Activated CD4-positive, alpha-beta T cell treated with anti-CD3 and anti-CD28 coated beads for 48 hours (primary cell): ENCODE measurements around the gene RRP12.
A peak's percentile ranks its signal among the peaks of the same experiment; 100 is the strongest.
"Not testable (repeated sequence)": the region's sequence is repeated elsewhere in the genome, so short reads cannot be mapped to it uniquely, and the experiment has no call there.

Experiments
- DNase-seq: peaks from one replicate; pipeline ENCODE4 v3.0.0-alpha.2; 2020

The RRP12 gene, protein sequence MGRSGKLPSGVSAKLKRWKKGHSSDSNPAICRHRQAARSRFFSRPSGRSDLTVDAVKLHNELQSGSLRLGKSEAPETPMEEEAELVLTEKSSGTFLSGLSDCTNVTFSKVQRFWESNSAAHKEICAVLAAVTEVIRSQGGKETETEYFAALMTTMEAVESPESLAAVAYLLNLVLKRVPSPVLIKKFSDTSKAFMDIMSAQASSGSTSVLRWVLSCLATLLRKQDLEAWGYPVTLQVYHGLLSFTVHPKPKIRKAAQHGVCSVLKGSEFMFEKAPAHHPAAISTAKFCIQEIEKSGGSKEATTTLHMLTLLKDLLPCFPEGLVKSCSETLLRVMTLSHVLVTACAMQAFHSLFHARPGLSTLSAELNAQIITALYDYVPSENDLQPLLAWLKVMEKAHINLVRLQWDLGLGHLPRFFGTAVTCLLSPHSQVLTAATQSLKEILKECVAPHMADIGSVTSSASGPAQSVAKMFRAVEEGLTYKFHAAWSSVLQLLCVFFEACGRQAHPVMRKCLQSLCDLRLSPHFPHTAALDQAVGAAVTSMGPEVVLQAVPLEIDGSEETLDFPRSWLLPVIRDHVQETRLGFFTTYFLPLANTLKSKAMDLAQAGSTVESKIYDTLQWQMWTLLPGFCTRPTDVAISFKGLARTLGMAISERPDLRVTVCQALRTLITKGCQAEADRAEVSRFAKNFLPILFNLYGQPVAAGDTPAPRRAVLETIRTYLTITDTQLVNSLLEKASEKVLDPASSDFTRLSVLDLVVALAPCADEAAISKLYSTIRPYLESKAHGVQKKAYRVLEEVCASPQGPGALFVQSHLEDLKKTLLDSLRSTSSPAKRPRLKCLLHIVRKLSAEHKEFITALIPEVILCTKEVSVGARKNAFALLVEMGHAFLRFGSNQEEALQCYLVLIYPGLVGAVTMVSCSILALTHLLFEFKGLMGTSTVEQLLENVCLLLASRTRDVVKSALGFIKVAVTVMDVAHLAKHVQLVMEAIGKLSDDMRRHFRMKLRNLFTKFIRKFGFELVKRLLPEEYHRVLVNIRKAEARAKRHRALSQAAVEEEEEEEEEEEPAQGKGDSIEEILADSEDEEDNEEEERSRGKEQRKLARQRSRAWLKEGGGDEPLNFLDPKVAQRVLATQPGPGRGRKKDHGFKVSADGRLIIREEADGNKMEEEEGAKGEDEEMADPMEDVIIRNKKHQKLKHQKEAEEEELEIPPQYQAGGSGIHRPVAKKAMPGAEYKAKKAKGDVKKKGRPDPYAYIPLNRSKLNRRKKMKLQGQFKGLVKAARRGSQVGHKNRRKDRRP (N-terminal part only)

DNA sequence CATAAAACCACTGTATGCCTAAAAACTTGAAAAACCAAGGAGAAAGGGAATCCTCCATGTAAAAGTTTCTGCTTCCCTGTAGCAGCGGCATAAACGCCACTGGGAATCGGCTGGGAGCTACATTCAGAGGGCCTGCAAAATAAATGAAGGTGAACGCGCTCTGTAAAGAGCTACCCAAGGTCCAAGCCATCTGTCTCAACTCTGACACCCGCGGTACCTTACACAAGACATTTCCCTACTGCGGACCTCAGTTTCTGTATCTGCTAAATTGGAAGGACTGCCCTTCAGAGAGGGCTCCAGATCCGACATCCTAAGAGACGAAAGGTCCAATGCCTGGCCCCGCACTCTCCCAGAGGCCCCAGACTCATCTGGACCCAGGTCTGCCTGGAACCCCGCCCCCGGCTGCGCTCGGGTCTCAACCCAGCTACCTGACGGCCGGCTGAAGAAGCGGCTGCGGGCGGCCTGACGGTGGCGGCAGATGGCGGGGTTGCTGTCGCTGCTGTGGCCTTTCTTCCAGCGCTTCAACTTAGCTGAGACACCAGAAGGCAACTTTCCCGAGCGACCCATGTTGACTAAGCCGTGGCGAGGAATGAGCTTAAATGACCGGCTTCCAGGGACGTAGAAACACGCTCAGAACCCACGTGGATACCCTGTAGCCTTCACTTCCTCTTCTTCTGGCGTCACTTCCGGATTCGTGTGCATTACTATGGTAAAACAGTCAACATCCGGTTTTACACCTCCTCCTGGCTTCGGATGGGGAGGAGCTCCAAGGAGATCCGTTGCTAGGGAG is at the start of gene RRP12:
RRP12 (minus strand) TSS at position 676 of the 790 bp plus-strand sequence; CDS start at position 567, 109 bp downstream.
- DNase-seq, result peak; percentile 86

DNA sequence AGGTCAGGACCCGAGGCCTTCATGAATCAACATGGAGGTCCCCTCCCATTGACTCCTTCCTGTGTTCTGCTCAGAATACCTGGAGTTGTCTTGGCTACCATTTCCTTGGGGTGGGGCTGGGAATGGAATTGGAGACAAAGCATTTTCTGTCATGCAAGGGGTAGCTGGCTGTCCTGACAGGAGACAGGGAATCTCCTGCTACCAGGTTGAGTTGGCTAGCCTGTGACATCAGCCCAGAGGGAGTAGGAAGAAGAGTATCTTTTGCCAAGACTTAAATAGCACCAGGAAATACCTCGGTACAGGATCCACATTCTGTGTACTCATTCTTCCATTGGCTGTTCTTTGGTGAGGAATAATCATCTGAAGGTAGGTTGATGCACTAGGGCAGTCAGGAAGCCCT is 49.7 kb upstream of the RRP12 start:
- DNase-seq, result no peak

DNA sequence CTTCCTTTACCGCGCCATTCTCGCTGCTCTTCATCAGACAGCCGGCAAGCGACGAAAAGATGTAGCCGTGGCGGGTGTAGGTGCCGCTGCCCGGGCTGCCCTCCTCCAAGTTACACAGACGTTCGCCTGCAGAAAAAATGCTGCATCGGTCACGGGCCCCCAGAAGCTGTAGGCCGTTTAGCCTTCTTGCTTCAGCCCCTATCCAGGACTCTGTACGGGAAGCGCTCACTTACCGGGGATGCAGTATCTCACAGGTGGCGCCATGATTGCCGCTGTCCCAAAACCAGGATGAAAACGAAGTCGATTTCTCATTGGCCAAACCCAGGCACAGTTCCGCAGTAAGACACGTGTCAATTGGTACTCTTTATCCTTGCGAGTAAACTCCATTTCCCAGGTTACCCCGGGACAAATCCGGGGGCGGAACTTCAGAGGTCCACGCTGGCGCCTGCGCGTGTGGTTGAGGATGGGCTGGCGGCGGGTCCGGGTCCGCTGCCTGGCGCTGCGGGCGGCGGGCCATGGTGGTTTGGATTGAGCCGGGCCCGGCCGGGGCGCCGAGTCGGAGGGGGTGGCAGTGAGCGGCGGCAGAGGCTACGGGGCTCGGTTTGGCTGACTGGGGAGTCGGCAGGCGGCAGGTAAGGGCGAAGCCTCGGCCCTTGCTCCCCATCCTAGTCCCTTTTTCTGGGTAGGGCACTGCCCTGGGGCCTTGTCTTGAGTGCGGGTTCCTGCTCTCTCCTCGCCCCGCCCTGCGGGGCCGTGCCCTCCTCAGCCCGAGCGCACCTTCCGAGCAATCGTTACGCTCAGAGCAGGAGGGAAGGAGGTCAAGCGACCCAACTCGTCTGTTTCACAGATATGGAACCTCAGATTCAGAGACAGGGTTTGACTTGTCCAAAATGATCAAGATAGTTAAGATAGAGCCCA is 44.8 kb upstream of the RRP12 start, which contains the start of the genes EXOSC1 and ZDHHC16:
EXOSC1 (minus strand) TSS at position 285 of the 918 bp plus-strand sequence; CDS start at position 264, 21 bp downstream.
ZDHHC16 (plus strand) TSS at position 454 of the 918 bp plus-strand sequence. CDS start 5,501 bp downstream, outside the sequence.
- peak; percentile 95 for DNase-seq

DNA sequence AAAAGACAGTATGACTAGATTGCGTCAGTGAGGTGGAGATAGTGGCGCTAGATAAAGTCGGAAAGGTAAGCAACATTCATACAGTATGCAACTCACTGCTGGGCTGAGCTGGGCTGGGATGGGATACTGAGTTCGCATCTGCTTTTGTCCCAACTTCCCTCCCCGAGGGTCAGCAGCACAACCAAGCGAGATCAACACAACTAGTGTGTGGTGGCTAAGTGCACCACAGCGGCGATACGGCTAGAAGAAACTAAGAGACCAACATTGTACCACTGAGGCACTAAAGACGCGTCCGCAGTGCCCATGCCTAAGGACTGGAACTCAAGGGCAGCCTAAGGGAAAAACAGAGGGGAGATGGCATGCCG is 44.2 kb upstream of the RRP12 start:
- no peak for DNase-seq

DNA sequence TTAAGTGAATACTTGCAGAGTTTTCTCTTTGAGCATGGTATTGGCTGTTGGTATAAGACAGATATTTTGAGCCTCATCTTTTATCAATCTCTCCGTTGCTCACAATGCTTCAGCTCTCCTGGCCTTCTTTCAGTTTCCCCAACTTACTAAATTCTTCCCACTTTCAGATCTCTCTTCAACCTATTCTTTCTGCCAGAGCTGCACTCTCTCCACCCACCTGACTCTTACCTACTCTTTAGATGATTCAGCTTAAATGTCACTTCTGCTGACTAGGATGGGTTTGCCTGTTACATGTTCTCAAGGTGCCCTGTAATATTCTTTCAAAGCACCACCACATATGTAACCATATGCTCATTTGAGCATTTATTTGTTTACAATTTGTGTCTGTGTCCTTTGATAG is 43.1 kb upstream of the RRP12 start:
- DNase-seq, result no peak

DNA sequence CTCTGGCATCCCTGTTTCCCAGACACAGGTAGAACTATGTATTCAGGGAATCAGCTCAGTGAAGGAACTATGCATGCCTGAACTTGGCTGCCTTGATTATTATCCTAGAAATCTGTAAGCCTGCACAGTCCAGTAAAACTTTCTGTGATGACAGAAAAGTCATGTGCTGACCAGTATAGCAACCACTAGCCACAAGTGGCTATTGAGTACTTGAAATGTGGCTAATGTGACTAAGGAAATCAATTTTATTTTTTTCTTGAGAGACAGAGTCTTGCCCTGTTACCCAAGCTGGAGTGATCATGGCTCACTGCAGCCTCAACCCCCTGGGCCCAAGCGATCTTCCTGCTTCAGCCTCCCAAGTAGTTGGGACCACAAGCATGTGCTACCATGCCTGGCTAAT is 41.1 kb upstream of the RRP12 start:
- DNase-seq, result no peak

DNA sequence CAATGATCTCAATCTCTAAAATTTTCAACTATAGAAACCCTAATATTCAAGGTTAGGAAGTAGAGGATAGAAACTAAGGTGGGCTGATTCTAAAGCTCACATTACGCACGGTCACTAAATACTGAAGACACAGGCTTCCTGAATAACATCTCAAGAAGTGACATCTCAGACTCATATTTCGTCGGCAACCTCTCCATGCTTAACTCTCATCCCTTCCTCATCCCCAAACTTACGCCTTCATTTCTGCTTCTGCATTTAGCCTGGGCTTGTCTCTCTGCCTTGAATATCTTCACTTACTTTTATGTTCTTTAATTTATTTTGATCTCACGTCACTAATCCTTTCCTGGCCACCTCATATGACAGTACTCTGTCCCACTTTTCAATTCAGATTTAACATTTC is 34.1 kb upstream of the RRP12 start:
- no peak for DNase-seq

DNA sequence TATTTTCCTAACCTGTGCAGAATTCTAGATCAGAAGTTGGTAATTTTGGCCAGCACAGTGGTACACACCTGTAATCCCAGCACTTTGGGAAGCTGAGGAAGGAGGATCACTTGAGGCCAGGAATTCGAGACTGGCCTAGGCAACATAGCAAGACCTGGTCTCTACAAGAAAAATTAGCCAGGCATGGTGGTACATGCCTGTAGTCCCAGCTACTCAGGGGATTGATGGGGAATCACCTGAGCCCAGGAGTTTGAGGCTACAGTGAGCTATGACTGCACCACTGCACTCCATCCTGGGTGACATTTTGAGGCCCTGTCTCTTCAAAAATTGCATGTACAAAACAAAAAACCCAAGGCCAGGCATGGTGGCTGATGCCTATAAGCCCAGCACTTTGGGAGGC is 33.4 kb upstream of the RRP12 start:
- DNase-seq, result no peak

DNA sequence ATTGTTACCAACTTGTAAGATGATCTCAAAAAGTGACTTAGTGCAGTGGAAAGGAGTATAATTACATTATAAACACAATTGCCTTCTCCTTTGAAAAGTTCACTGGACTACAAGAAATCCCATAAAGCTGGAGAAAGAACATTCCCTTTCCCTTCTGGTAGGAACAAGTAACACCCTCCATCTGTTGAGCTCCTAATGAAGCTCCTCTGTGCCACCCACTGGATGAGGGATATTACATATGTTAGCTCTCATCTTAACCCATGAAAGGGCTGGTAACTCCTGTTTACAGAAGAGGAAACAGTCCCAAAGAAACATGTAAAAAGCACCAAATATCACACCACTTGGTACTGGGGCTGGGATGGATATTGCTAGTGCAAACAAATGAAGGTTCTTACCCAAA is 32.9 kb upstream of the RRP12 start:
- DNase-seq, result no peak

DNA sequence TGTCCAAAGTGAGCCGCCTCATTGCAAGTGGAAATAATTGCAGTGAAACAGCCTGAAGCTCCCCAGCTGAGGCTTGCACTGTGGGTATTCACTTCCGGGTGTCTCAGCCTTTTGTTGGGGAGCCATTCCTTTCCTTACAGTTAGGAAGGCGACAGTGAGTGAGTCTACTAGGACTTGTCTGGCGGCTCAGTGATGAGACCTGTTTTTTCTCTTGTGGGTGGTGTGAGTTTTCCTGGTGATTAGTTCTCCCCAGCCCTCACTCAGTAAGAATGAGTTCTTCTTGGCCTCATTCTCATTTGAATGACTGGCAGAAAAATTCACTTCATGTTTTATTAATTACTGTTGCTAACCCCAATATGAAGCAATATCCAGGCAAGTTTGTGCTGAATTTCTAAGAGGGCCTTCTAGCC is 27.4 kb upstream of the RRP12 start:
- DNase-seq, result peak; percentile 54

DNA sequence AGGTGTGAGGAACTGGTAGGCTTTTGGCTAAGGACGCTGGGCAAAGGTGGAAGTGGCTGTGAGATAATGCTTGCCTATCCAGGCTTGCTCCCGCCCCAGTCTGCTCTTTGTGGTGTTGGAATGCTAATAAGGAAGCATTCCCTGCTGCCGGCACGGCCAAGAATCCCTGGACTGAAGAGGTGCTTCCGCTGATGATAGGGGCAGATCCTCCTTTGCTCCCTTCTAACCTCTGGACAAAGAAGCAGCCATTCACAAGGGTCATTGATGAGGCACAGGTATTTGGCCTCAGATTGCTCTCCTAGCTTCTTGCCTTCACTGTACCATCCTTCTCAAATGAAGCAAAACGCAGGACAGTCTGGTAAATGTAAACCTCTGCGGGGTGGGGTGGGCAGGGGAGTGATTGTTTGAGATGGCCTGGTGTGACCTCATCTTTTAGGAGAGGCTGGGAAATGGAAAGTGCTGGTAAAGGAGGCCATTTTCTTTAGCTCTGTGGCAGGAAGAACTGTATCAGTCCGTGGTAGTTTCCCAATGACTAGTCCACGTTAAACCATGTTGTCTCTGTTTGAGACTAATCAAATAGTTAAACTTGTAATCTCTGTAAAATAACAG is 26.5 kb upstream of the RRP12 start:
- peak; percentile 59 for DNase-seq

DNA sequence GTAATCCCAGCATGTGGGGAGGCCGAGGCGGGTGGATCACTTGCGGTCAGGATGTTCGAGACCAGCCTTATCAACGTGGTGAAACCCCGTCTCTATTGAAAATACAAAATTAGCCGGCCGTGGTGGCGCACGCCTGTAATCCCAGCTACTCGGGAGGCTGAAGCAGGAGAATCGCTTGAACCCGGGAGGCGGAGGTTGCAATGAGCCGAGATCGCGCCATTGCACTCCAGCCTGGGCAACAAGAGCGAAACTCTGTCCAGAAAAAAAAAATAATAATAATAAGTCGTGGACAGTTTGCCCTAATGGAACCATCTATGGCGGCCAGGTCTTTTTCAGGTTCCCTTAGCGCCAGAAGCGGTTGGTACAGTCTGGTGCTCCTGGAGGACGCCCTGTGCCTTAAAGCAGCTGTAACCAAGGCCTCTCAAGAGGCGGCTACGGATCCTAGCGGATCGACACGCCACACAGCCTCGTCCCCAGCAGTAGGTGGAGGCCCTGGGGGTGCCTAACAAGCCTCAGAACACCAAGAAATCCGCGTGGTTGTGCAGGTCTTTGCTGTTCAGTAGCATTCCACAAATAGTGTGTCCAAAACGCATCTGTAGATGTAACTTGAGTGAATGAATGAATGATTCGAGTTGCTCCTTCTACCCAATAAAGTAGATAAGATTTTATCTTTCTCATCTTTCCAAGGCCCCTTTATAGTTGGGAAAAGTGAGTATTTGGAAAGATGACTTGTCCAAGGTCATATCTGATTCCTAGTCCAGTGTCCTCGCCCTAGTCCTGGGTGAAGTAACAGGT is 25.8 kb upstream of the RRP12 start:
- DNase-seq, result no peak

DNA sequence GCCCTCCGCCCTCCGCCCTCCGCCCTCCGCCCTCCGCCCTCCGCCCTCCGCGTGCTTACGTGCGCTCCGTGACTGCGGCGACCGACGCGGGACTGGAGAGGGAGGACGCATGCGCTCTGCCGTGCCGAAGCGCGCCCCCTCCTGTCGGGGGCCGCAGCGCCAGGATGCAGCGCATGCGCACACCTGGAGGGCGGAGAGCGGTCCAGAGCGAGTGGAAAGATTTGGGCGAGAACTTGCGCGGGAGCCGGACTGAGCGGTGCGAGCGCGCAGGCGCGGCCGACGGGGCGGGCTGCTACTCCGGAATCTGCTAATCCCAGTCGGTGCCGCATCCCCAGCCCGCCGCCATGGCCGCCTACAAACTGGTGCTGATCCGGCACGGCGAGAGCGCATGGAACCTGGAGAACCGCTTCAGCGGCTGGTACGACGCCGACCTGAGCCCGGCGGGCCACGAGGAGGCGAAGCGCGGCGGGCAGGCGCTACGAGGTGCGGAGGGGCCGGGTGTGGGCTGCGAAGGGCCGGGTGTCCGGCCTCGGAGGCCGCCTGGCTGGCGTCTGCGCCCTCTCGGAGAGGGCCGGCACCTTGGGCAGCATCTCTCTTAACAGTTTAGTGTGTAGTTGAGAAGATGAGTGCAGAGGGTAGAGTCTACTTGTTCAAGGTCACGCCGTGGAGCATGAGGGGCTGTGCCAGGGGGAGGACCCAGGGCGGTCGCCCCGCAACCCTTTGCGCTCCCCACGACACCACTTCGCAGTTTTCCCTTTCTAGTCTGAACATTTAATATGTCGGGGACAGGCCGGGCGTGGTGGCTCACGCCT is 25.0 kb upstream of the RRP12 start, which contains the start of gene PGAM1:
PGAM1 (plus strand) TSS at position 228 of the 812 bp plus-strand sequence; CDS start at position 345, 117 bp downstream.
- DNase-seq, result peak; percentile 97

DNA sequence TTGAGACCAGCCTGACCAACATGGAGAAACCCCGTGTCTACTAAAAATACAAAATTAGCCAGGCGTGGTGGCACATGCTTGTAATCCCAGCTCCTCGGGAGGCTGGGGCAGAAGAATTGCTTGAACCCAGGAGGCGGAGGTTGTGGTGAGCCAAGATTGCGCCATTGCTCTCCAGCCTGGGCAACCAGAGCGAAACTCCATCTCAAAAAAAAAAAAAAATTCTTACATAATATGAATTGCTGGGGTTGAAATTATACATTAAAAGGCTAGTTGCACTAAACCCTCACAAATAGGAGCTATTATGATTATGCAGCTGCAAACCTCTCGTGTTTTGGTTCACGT is 22.6 kb upstream of the RRP12 start:
- DNase-seq, result not testable (repeated sequence)

DNA sequence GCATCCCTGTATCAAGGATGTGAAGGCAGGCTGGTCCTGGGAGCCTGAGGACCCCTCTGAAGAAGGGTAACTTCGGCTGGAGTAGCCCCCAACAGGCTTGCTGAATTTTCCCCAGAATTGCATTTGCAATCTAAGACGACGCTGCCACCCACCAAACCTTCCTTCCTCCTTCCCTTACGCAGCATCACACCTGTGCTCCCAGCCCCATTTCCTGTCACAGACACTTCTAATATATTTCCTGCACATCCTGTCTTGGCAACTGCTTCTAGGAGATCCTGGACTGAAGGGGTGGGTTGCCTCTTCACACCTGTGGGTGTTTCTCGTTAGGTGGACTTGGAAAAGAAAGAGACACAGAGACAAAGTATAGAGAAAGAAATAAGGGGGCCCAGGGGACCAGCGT is 15.4 kb upstream of the RRP12 start:
- peak; percentile 30 for DNase-seq

DNA sequence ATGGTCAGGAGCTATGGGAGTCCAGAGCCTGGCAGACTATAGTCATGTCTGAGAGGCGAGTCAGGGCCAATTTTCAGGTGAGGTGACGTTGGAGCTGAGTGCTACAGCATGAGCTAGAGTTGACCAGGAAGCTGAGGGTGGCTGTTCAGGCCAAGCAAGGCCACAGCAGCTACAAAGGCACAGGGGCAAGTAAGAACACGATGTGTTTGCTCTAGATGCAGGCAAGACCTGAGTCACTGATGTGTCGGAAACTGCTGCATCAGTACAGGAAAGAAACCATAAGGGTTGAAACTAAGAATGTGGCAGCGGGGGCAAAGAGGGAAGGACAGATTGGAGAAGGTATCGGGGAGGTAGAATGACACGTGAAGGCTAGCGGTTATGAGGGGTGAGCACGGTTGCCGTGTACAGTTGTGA is 11.8 kb upstream of the RRP12 start:
- peak; percentile 83 for DNase-seq

DNA sequence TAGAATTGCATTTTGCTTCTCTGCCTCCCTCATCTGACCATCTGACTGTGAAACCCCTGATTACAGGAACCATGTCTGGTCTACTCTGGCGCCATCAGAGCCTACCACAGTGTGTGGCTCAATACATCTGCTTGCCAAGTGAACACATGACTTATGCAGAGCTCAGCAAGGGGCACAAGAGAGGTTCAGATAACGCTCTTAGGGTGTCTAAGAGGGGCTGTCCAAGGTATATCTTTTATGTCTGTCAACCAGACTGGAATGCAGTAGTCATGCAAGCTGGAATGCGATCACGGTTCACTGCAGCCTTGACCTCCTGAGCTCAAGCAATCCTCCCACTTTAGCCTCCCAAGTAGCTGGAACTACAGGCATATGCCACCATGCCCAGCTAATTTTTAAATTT is 10.3 kb upstream of the RRP12 start:
- DNase-seq, result no peak

DNA sequence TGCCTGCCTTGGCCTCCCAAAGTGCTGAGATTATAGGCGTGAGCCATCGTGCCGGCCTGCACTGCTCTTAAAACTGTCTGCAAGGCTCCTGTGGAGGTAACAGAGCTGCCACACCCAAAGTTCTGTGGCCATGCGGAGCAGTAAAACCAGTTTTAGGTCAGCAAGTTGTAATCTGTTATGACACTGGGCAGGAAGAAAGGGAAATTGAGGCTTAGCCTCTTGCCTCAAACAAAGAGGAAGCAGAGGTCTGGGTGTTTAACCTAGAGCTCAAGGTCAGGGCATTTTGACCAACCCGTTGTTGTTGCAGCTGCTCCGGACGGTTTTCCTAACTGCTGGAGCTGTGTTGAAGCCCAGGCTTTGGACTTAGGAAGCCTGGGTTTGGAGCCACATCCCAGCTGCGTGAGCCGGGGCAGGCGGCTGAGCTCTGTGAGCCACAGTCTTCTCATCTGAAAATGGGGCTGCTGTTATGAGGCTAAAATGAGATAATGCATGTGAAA is 7.4 kb upstream of the RRP12 start:
- DNase-seq, result no peak

DNA sequence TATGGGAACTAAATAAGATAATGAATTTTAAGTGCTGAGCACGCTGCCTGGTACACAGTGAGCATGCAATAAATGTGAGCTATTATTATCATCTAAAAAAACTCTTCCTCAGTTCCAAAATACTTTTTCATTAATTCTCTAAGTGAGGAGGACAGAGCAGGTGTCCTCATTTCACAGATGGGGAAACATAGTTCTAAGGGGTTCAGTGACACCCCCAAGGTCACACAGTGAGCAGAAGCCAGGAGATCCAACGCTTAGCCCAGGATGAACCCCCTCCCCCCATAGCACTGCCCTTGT is 6.8 kb upstream of the RRP12 start:
- DNase-seq, result no peak
